Natural killer cell (primary cell): ENCODE results near the gene ANTKMT. TPM values are rescaled to one million over a fixed set of nuclear protein-coding genes. Genes with fewer than 3 reads are reported as not detected.

Experiments used
- ATAC-seq, 3 donors: fragments of 150-1000 bp in 2 of 3; fragments of 200-7000 bp in 1 of 3; cut with Tn5 transposase; 1 replicate in 1 of 3; 2 replicates in 2 of 3; pipeline ENCODE4 v1.10.0; 2021; ENCODE audit warnings: mild to moderate bottlenecking in 2 of 3, moderate library complexity in 2 of 3
- DNase-seq, 2 donors: peaks; one replicate each; pipeline versions ENCODE4 v3.0.0 to v3.0.0-alpha.2; 2013 to 2021; ENCODE audit warnings: mixed read lengths in 1 of 2
- H3K27ac ChIP-seq: one replicate; pipeline ENCODE4 v1.5.1; 2013; ENCODE audit warnings: mild to moderate bottlenecking, low read length
- H3K27me3 ChIP-seq: one replicate; pipeline ENCODE4 v1.6.1; 2013; ENCODE audit warnings: low read length; ENCODE audit not compliant: control insufficient read depth, insufficient read depth
- H3K36me3 ChIP-seq: one replicate; pipeline ENCODE4 v1.6.1; 2013; ENCODE audit warnings: low read length; ENCODE audit not compliant: control insufficient read depth, insufficient read depth
- H3K4me1 ChIP-seq: one replicate; pipeline ENCODE4 v1.6.1; 2013; ENCODE audit warnings: low read length; ENCODE audit not compliant: control insufficient read depth, insufficient read depth
- H3K4me3 ChIP-seq: one replicate; pipeline ENCODE4 v1.5.1; 2013; ENCODE audit warnings: low read length
- H3K9me3 ChIP-seq: one replicate; pipeline ENCODE4 v1.6.1; 2013; ENCODE audit warnings: low read length; ENCODE audit not compliant: control insufficient read depth, insufficient read depth
- H3K27ac Mint-ChIP-seq, 2 donors: one replicate each; pipeline ENCODE4 v1.8.0; 2022; ENCODE audit warnings: mild to moderate bottlenecking in 2 of 2, mixed read lengths in 2 of 2, moderate library complexity in 1 of 2
- H3K27me3 Mint-ChIP-seq, 2 donors: one replicate each; pipeline ENCODE4 v1.8.0; 2022; ENCODE audit warnings: low read depth in 2 of 2, mixed read lengths in 2 of 2
- H3K36me3 Mint-ChIP-seq: one replicate; pipeline ENCODE4 v1.8.0; 2022; ENCODE audit warnings: mixed read lengths
- H3K4me1 Mint-ChIP-seq, 2 donors: one replicate each; pipeline ENCODE4 v1.8.0; 2022; ENCODE audit warnings: mixed read lengths in 2 of 2
- H3K4me3 Mint-ChIP-seq: one replicate; pipeline ENCODE4 v1.8.0; 2022; ENCODE audit warnings: mild to moderate bottlenecking, moderate library complexity, mixed read lengths
- H3K9me3 Mint-ChIP-seq, 2 donors: one replicate each; pipeline ENCODE4 v1.8.0; 2022; ENCODE audit warnings: mixed read lengths in 2 of 2
- WGBS: methylation state at CpG from one replicate; pipeline ENCODE4 v1.1.7; 2013; ENCODE audit warnings: missing lambda C conversion rate; ENCODE audit not compliant: insufficient coverage; 5-methylcytosine and 5-hydroxymethylcytosine counted together
- intact Hi-C: fragments of 100-400 bp; cut with micrococcal nuclease; formaldehyde crosslinking; loops from one replicate; pipeline ENCODE4 v1.14.2; 2022
- total RNA-seq, 4 donors: library from RNA; stranded (reverse); fragments of 120-200 nt in 1 of 4; gene quantifications; one replicate each; pipeline versions ENCODE4 v1.2.3 to v1.2.4, GENCODE V29; 2013 to 2022
- TF ChIP-seq, protein P1 (sequence below): fragments of 200-600 bp; IDR thresholded peaks from one replicate; pipeline ENCODE4 v1.8.0; 2022; ENCODE audit warnings: antibody characterized with exemption

Gene ANTKMT
- total RNA-seq, 3 donors from 2014 or later (not counting 1 experiment from before 2014, with no cell fraction given), result 33.7 to 39.0 (median 37.7) TPM

GRCh38 chr16:760545-761343 lies 39.8 kb downstream of the ANTKMT start, which contains the start of gene MSLN:
TSS of gene MSLN (plus strand) at chr16:760734. CDS start at chr16:762681, 1,947 bp downstream.
- H3K9me3 Mint-ChIP-seq, result no peaks in the 10 kb centered on the region
- peaks cover 3 to 14% of the 10 kb centered on the region in 2 donors for H3K27me3 Mint-ChIP-seq
- no peak for DNase-seq
- no peaks in the 10 kb centered on the region for H3K36me3 ChIP-seq
- no peak within 1 kb of the TSS for H3K4me3 ChIP-seq
- no peaks in the 10 kb centered on the region for H3K9me3 ChIP-seq
- H3K4me3 Mint-ChIP-seq, result no peak within 1 kb of the TSS
- H3K27ac ChIP-seq, result no peak within 1 kb of the TSS
- H3K4me1 Mint-ChIP-seq, result peaks cover 0 to 5% of the 10 kb centered on the region in 2 donors
- no peak within 1 kb of the TSS for H3K27ac Mint-ChIP-seq
- TF ChIP-seq, protein P1, sequence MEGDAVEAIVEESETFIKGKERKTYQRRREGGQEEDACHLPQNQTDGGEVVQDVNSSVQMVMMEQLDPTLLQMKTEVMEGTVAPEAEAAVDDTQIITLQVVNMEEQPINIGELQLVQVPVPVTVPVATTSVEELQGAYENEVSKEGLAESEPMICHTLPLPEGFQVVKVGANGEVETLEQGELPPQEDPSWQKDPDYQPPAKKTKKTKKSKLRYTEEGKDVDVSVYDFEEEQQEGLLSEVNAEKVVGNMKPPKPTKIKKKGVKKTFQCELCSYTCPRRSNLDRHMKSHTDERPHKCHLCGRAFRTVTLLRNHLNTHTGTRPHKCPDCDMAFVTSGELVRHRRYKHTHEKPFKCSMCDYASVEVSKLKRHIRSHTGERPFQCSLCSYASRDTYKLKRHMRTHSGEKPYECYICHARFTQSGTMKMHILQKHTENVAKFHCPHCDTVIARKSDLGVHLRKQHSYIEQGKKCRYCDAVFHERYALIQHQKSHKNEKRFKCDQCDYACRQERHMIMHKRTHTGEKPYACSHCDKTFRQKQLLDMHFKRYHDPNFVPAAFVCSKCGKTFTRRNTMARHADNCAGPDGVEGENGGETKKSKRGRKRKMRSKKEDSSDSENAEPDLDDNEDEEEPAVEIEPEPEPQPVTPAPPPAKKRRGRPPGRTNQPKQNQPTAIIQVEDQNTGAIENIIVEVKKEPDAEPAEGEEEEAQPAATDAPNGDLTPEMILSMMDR, result no peak
- no peak for ATAC-seq
- H3K4me1 ChIP-seq, result no peaks in the 10 kb centered on the region
- no peaks in the 10 kb centered on the region for H3K36me3 Mint-ChIP-seq
- H3K27me3 ChIP-seq, result no peaks in the 10 kb centered on the region
- intact Hi-C loops, result no loop called here
- WGBS, result 87% methylated on average over 37 of the region's 37 CpGs

DNA sequence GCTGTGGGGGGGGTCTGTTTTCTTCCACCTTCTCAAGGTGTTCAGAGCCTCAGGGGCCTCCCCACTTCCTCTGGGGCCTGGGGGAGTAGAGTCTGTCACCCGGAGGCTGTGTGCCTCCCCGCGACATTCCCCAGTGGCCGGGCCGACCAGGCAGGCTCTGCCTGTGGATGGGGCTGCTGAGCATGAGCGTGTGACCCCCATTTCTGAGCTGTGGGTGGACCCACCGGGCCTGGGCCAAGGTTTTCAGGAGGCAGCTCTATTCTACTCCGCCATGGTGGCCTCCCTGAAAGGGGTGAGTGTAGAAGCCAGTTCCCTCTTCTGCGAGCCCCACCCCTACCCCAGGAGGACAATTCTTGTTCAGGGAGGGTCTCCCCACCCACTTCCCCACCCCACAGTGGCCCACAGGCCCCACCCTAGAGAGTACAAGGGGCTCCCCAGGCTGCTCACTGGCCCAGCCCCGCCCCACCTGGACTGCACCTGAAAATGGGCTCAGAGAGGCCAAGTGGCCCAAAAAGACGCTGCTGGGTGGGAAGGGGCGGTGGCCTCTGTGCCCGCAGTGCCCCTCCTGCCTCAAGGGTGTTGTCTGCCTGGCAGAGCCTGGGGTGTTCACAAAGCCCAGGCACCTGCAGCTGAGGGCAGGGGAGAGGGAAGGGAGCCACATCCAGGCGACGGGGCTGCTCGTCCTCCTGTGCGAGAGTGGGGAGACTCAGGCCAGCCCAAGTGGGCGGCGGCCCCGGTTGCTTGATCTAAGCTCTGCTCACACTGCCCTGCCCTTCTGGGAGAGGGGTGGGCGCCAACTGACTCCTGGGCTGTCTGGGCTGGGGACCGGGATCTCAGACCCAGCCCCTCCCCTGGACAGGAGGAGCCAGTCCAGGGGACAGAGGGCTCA lies 40.9 kb downstream of the ANTKMT start:
- Mint-ChIP-seq H3K4me3 (no peak overlapping the region), H3K27ac (no peak overlapping the region), H3K27me3 (peaks cover 0 to 7% of the 10 kb centered on the region in 2 donors), H3K9me3 (no peaks in the 10 kb centered on the region), H3K36me3 (no peaks in the 10 kb centered on the region), H3K4me1 (peaks cover 0 to 5% of the 10 kb centered on the region in 2 donors)
- no peaks in the 10 kb centered on the region for H3K9me3 ChIP-seq
- no peak overlapping the region for H3K4me3 ChIP-seq
- intact Hi-C loops, result no loop called here
- H3K27ac ChIP-seq, result no peak overlapping the region
- H3K4me1 ChIP-seq, result no peaks in the 10 kb centered on the region
- H3K36me3 ChIP-seq, result no peaks in the 10 kb centered on the region
- no peak for ATAC-seq
- H3K27me3 ChIP-seq, result no peaks in the 10 kb centered on the region
- no peak for DNase-seq
- WGBS, result 85% methylated on average over 22 of the region's 22 CpGs
- TF ChIP-seq, protein P1, result no peak

DNA sequence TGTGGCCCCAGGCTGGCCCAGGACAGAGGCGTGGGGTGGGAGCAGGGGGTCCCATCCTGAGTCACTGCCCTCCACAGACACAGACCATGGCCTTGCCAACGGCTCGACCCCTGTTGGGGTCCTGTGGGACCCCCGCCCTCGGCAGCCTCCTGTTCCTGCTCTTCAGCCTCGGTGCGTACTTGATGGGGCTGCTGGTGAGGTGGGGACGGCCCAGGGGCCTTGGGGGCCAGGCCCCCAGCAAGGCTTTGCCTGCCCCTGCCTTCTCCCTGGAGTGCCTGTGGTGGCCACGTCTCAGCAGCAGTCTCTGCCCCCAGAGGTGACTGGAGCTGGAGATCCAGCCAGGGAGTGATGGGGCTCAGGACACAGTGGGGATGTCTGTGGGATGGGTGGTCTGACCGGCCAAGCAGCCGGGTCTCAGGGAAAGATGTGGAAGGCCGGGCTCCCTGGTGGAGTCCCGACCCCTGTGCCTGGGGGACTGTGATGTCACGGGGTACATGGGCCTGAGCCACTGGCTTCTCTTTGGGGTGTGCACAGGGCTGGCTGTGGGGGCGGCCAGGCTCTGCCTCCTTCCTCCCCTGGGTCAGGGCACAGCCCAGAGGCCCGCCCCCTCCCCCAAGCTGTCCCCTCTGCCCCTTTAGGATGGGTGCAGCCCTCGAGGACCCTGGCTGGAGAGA lies 41.8 kb downstream of the ANTKMT start:
- Mint-ChIP-seq H3K4me1 (peaks cover 0 to 2% of the 10 kb centered on the region in 2 donors), H3K27me3 (peaks cover 0 to 2% of the 10 kb centered on the region in 2 donors), H3K27ac (no peak overlapping the region), H3K9me3 (no peaks in the 10 kb centered on the region), H3K4me3 (no peak overlapping the region), H3K36me3 (no peaks in the 10 kb centered on the region)
- H3K27ac ChIP-seq, result no peak overlapping the region
- H3K4me3 ChIP-seq, result no peak overlapping the region
- DNase-seq (no peak), ATAC-seq (no peak)
- H3K9me3 ChIP-seq, result no peaks in the 10 kb centered on the region
- H3K27me3 ChIP-seq, result no peaks in the 10 kb centered on the region
- intact Hi-C loops, result no loop called here
- H3K36me3 ChIP-seq, result no peaks in the 10 kb centered on the region
- TF ChIP-seq, protein P1, result no peak
- 86% methylated on average over 17 of the region's 17 CpGs for WGBS
- H3K4me1 ChIP-seq, result no peaks in the 10 kb centered on the region
